Endothelial cell (in vitro differentiated cells): Measurements from ENCODE around the gene ADA. TPM values are rescaled to one million over a fixed set of nuclear protein-coding genes. Genes with fewer than 3 reads are reported as not detected.

Experiments
- DNase-seq: peaks from one replicate; pipeline ENCODE4 v3.0.0; 2021; ENCODE audit warnings: low spot score
- H3K27ac Mint-ChIP-seq: one replicate; pipeline ENCODE4 v1.8.0; 2021; ENCODE audit warnings: mixed read lengths, inconsistent platforms; ENCODE audit not compliant: unreplicated experiment
- H3K27me3 Mint-ChIP-seq: one replicate; pipeline ENCODE4 v1.8.0; 2021; ENCODE audit warnings: mild to moderate bottlenecking, moderate library complexity, mixed read lengths, inconsistent platforms; ENCODE audit not compliant: unreplicated experiment
- H3K36me3 Mint-ChIP-seq: one replicate; pipeline ENCODE4 v1.8.0; 2021; ENCODE audit warnings: mild to moderate bottlenecking, low read depth, mixed read lengths, inconsistent platforms; ENCODE audit not compliant: unreplicated experiment
- H3K4me1 Mint-ChIP-seq: one replicate; pipeline ENCODE4 v1.8.0; 2021; ENCODE audit warnings: mild to moderate bottlenecking, mixed read lengths, inconsistent platforms; ENCODE audit not compliant: unreplicated experiment
- H3K4me3 Mint-ChIP-seq: one replicate; pipeline ENCODE4 v1.8.0; 2021; ENCODE audit warnings: mild to moderate bottlenecking, mixed read lengths, inconsistent platforms; ENCODE audit not compliant: unreplicated experiment
- H3K9me3 Mint-ChIP-seq: one replicate; pipeline ENCODE4 v1.8.0; 2021; ENCODE audit warnings: mixed read lengths, inconsistent platforms; ENCODE audit not compliant: unreplicated experiment
- CTCF ChIP-seq: fragments of 200-600 bp; sonication (generic); IDR thresholded peaks from one replicate; pipeline ENCODE4 v1.5.0; 2021; ENCODE audit warnings: antibody characterized with exemption; ENCODE audit not compliant: unreplicated experiment
- total RNA-seq: library from RNA; stranded (reverse); fragmentation: NEBNext Ultra II Directional; extraction: Animal tissue kit (Norgen Biotek cat#: 25700); gene quantifications from one replicate; pipeline ENCODE4 v1.2.1, GENCODE V29; 2021; ENCODE audit not compliant: unreplicated experiment

The ADA gene
- total RNA-seq, 1 donor from 2014 or later = 137 TPM

DNA sequence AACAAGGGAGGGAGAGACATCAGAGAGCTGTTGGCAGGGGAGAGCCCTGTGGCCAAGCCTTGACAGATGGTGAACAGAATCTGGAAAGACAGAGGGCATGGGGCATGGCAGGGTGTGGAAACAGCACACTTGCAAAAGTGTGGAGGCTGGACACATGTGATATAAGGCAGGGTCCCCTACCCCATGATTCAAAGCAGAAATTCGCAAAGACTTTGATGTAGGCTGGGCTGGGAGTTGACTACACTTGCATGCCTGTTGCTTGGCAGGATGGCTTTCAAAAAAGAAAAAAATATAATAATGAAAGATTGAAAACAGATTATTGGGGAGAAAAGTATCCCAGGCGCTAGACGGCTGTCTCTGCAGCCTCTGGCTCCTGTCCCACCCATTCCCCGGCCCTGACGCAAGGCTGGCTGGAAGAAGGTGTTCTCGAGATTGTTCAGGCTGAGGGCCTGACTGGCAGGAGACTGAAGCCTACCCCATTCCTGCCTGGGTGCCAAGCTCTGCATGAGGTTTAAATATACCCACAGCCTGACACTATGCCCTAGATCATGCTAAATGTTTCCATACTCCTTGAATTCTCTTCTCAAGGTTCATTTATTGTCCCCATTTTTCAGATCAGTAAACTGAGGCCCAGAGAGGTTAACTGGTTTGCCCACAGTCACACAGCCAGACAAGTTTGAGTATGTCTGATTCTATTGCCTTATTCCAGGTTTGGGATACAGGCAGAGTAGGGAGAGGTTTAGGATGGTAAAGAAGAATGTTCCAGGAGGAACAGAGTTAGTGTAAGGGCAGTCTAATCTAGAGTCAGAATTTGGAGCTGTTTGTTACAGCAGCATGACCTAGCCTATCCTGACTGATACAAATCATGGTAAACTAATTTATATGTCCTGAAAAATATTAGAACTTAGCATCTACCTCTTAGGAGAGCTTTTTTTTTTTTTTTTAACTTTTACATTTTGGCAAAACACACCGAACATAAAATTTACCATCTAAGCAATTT is 40.2 kb upstream of the ADA start:
- no peaks in the 10 kb centered on the region for H3K4me1 Mint-ChIP-seq
- H3K27ac Mint-ChIP-seq = no peak overlapping the region
- H3K27me3 Mint-ChIP-seq = no peaks in the 10 kb centered on the region
- no peaks in the 10 kb centered on the region for H3K36me3 Mint-ChIP-seq
- no peak for DNase-seq
- TF ChIP-seq CTCF = no peak
- no peaks in the 10 kb centered on the region for H3K9me3 Mint-ChIP-seq
- H3K4me3 Mint-ChIP-seq = no peak overlapping the region

DNA sequence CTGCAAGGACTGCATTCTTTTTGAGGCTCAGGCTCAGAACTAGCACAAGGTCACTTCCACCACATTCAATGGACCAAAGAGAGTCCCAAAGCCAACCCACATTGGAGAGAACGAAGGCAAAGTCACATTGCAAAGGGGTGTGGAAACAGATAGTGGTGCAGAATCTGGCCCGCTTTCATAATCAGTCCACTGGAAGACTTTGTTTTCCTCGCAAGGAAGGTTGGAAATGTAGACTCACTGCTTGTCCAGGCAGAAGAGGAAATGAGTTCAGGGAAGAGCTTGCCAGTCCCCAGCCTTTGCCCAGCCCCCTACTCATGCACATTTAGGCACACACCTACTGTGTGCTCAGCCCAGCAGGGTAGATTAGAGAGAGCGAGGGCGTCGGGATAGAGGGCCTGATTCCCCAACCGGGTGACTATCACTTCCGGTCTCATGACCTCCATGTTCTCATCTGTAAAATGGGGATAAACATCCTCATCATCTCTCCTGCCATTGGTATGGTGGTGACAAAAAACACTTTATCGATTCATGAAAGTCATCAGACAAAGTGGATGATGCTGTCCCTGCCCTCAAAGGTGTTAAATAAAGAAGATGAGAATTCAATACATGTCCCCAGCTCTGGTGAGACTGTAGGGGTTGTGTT is 39.4 kb upstream of the ADA start:
- Mint-ChIP-seq H3K36me3 (no peaks in the 10 kb centered on the region), H3K4me1 (no peaks in the 10 kb centered on the region), H3K9me3 (no peaks in the 10 kb centered on the region), H3K27me3 (no peaks in the 10 kb centered on the region), H3K4me3 (no peak overlapping the region), H3K27ac (no peak overlapping the region)
- no peak for DNase-seq
- no peak for TF ChIP-seq CTCF

- H3K36me3 Mint-ChIP-seq = no peaks in the 10 kb centered on the region
- no peak for TF ChIP-seq CTCF
- no peak overlapping the region for H3K4me3 Mint-ChIP-seq
- H3K9me3 Mint-ChIP-seq = no peaks in the 10 kb centered on the region
- no peak for DNase-seq
- H3K4me1 Mint-ChIP-seq = no peaks in the 10 kb centered on the region
- H3K27ac Mint-ChIP-seq = no peak overlapping the region
- peaks cover 4% of the 10 kb centered on the region for H3K27me3 Mint-ChIP-seq
These were observed 38.3 kb upstream of the ADA start for GRCh38 chr20:44689809-44690208.

DNA sequence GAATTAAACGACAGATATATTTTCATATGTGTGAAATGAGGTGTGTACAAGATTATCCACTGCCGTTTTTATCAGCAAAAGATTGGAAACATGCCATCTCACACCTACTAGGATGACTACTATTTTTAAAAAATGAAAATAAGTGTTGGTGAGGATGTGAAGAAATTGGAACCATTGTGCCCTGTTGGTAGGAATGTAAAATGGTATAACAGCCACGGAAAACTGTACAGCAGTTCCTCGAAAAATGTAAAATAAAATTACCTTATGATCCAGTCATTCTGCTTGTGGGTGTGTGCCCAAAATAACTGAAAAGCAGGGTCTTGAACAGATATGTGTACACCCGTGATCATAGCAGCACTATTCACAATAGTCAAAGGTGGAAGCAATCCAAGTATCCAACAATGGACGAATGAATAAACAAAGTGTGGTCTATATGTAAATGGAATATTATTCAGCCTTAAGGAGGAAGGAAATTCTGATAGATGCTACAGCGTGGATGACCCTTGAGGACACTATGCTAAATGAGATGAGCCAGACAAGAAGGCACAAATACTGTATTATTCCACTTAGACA is 36.6 kb upstream of the ADA start:
- Mint-ChIP-seq H3K36me3 (no peaks in the 10 kb centered on the region), H3K9me3 (no peaks in the 10 kb centered on the region), H3K4me1 (no peaks in the 10 kb centered on the region), H3K27ac (no peak overlapping the region), H3K4me3 (no peak overlapping the region), H3K27me3 (peaks cover 7% of the 10 kb centered on the region)
- TF ChIP-seq CTCF = no peak
- no peak for DNase-seq

DNA sequence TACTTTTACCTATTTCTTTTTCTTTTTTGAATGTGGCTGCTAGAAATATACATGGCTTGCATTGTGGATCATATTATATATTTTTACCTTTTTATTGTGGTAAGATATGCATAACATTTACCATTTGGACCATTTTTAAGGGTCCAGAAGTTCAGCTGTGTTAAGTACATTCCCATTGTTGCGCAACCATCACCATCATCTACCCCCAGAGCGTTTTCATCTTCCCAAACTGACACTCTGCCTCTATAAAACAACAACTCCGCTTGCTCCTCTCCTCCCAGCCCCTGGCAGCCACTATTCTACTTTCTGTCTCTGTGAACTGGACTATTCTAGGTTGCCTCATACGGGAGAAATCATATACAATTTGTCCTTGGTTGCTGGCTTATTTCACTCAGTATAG is 35.4 kb upstream of the ADA start:
- no peak overlapping the region for H3K4me3 Mint-ChIP-seq
- no peak overlapping the region for H3K27ac Mint-ChIP-seq
- H3K9me3 Mint-ChIP-seq = no peaks in the 10 kb centered on the region
- H3K36me3 Mint-ChIP-seq = no peaks in the 10 kb centered on the region
- no peak for DNase-seq
- peaks cover 8% of the 10 kb centered on the region for H3K27me3 Mint-ChIP-seq
- TF ChIP-seq CTCF = no peak
- H3K4me1 Mint-ChIP-seq = no peaks in the 10 kb centered on the region
